Measurements from ENCODE around the gene RAB22A.

The RAB22A gene

GRCh38 chr20:58321205-58321604, 11.7 kb downstream of the RAB22A start:
- Mint-ChIP-seq H3K9me3 (no peaks in the 10 kb centered on the region), H3K36me3 (peaks cover 28% of the 10 kb centered on the region), H3K4me1 (peaks cover 40% of the 10 kb centered on the region), H3K4me3 (no peak overlapping the region), H3K27me3 (no peaks in the 10 kb centered on the region), H3K27ac (no peak overlapping the region)
- no peak for ATAC-seq

DNA sequence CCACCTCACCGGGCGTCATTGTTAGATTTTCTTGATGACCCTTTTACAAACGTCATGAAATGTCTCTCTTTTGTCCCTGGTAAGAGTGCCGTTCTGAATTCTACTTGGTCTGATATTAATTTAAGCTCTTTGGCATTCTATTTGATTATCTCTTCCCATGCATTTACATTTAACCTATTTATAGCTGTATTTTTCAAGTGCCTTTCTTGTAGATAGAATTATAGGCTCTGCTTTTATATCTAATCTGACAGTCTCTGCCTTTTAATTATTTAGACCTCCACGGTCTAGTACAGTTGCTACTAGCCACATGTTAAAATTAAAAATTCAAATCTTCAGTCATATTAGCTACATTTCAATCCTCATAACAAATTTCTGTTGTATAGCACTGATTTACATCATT, 12.6 kb downstream of the RAB22A start:
- H3K9me3 Mint-ChIP-seq = no peaks in the 10 kb centered on the region
- no peak overlapping the region for H3K27ac Mint-ChIP-seq
- no peak overlapping the region for H3K4me3 Mint-ChIP-seq
- H3K27me3 Mint-ChIP-seq = no peaks in the 10 kb centered on the region
- H3K4me1 Mint-ChIP-seq = peaks cover 48% of the 10 kb centered on the region
- ATAC-seq = no peak
- peaks cover 19% of the 10 kb centered on the region for H3K36me3 Mint-ChIP-seq

- Mint-ChIP-seq H3K4me3 (no peak overlapping the region), H3K4me1 (peaks cover 64% of the 10 kb centered on the region), H3K27ac (no peak overlapping the region), H3K36me3 (peaks cover 10% of the 10 kb centered on the region), H3K27me3 (no peaks in the 10 kb centered on the region), H3K9me3 (no peaks in the 10 kb centered on the region)
- ATAC-seq = no peak
Measured at GRCh38 chr20:58325912-58326311, 16.4 kb downstream of the RAB22A start.

GRCh38 chr20:58327211-58327610, 17.7 kb downstream of the RAB22A start:
- no peak overlapping the region for H3K4me3 Mint-ChIP-seq
- peaks cover 22% of the 10 kb centered on the region for H3K36me3 Mint-ChIP-seq
- no peak overlapping the region for H3K27ac Mint-ChIP-seq
- ATAC-seq = no peak
- no peaks in the 10 kb centered on the region for H3K9me3 Mint-ChIP-seq
- peaks cover 72% of the 10 kb centered on the region for H3K4me1 Mint-ChIP-seq
- H3K27me3 Mint-ChIP-seq = no peaks in the 10 kb centered on the region

GRCh38 chr20:58328836-58329235, 19.3 kb downstream of the RAB22A start:
- Mint-ChIP-seq H3K27me3 (no peaks in the 10 kb centered on the region), H3K4me1 (peaks cover 68% of the 10 kb centered on the region), H3K27ac (no peak overlapping the region), H3K4me3 (no peak overlapping the region), H3K9me3 (no peaks in the 10 kb centered on the region), H3K36me3 (peaks cover 28% of the 10 kb centered on the region)
- ATAC-seq = no peak

GRCh38 chr20:58329711-58330110, 20.2 kb downstream of the RAB22A start:
- Mint-ChIP-seq H3K27ac (no peak overlapping the region), H3K4me3 (no peak overlapping the region), H3K27me3 (no peaks in the 10 kb centered on the region), H3K4me1 (peaks cover 62% of the 10 kb centered on the region), H3K36me3 (peaks cover 28% of the 10 kb centered on the region), H3K9me3 (no peaks in the 10 kb centered on the region)
- ATAC-seq = no peak

DNA sequence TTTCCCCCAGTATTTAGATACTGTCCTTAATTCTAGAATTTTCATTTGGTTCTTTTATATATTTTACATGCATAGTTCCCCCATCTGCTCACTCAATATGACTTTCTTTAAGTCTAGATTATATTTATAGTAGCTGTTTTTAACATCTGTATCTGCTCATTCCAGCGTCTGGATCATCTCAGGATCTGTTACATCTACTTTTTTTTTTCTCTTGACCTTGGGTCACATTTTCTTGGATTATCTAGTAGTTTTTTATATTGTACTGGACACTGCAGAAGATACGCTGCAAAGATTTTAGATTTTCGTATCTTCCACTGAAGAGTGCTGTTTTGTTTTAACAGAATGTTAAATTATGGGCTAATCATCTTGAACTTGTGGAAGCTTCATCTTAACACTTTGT, 20.7 kb downstream of the RAB22A start:
- no peak for ATAC-seq
- no peaks in the 10 kb centered on the region for H3K9me3 Mint-ChIP-seq
- H3K27me3 Mint-ChIP-seq = no peaks in the 10 kb centered on the region
- H3K4me1 Mint-ChIP-seq = peaks cover 62% of the 10 kb centered on the region
- H3K36me3 Mint-ChIP-seq = peaks cover 28% of the 10 kb centered on the region
- no peak overlapping the region for H3K4me3 Mint-ChIP-seq
- no peak overlapping the region for H3K27ac Mint-ChIP-seq

GRCh38 chr20:58330687-58331086, 21.2 kb downstream of the RAB22A start:
- Mint-ChIP-seq H3K27ac (no peak overlapping the region), H3K27me3 (no peaks in the 10 kb centered on the region), H3K4me1 (peaks cover 59% of the 10 kb centered on the region), H3K36me3 (peaks cover 30% of the 10 kb centered on the region), H3K4me3 (no peak overlapping the region), H3K9me3 (no peaks in the 10 kb centered on the region)
- no peak for ATAC-seq

DNA sequence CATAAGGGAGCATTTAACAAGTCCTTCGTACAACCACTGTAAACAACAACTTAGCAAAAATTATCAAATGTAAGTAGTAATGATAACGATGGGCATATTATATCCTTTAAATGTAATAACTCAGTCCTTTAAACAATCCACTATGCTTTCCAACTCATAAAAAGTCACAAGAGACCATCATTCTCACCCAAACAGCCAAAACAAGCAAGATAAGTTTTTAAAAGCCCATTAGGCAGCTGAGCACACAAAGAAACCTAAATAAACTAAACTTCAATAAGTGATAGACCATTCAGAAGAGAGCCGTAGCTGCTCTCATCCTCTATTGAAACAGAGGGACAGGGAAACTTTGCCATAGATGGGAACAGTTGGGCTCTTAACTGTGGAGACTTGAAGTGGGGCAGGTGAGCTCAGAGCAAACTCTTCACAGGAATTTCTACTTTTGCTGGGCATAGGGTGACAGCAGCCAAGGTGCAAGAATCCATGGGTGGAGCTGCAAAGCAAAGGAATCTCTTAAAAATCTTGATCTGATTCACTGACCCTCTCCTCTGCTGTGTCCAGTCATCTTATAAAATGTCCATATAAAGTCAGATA, 22.5 kb downstream of the RAB22A start:
- Mint-ChIP-seq H3K4me3 (no peak overlapping the region), H3K9me3 (no peaks in the 10 kb centered on the region), H3K27me3 (no peaks in the 10 kb centered on the region), H3K36me3 (peaks cover 40% of the 10 kb centered on the region), H3K27ac (peak overlapping the region; percentile 53), H3K4me1 (peaks cover 49% of the 10 kb centered on the region)
- no peak for ATAC-seq

DNA sequence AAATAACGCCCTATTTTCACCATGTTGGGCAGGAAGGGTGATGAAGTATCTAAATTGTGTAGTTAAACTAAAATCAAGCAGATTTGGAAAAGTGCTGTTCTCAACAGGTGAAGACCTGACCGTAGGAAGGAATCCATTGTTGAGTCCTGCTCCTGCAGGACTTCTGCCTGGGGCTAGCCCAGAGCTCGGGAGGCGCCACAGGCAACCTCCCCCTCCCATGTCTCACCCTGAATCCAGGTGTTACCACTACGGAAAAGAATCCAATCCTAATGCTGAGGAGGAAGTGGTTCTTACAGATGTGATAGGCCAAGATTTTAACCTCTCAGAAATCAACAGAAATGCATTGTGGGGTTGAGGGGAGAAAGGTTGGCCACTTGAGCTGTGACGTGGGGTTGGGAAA, 30.2 kb downstream of the RAB22A start:
- no peak for ATAC-seq
- Mint-ChIP-seq H3K27me3 (no peaks in the 10 kb centered on the region), H3K4me1 (peaks cover 34% of the 10 kb centered on the region), H3K4me3 (no peak overlapping the region), H3K36me3 (peaks cover 42% of the 10 kb centered on the region), H3K9me3 (no peaks in the 10 kb centered on the region), H3K27ac (no peak overlapping the region)

GRCh38 chr20:58340151-58340550, 30.6 kb downstream of the RAB22A start:
- Mint-ChIP-seq H3K4me1 (peaks cover 34% of the 10 kb centered on the region), H3K27me3 (no peaks in the 10 kb centered on the region), H3K4me3 (no peak overlapping the region), H3K9me3 (no peaks in the 10 kb centered on the region), H3K36me3 (peaks cover 46% of the 10 kb centered on the region), H3K27ac (no peak overlapping the region)
- ATAC-seq = no peak

DNA sequence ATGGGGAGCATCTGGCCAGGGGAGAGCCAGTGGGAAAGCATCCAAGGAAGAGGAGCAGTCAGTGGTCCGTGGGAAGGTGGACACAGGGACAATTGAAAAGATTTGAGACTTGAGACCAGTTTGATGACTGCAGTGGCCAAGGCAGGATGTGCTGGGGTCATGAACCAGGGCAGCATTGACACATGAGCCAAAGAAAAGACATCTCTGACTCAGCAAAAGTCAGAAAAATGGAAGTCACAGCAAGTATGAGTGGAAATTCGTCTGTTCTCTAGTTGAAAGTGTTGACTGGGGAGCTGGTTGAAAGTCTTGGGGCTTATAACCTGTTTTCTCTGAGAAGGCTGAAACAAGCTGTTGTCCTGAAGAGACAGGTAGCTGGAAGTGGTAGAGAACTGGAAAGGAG, 31.3 kb downstream of the RAB22A start:
- peaks cover 34% of the 10 kb centered on the region for H3K4me1 Mint-ChIP-seq
- no peaks in the 10 kb centered on the region for H3K9me3 Mint-ChIP-seq
- H3K36me3 Mint-ChIP-seq = peaks cover 49% of the 10 kb centered on the region
- no peak for ATAC-seq
- no peak overlapping the region for H3K4me3 Mint-ChIP-seq
- H3K27me3 Mint-ChIP-seq = no peaks in the 10 kb centered on the region
- no peak overlapping the region for H3K27ac Mint-ChIP-seq

- Mint-ChIP-seq H3K9me3 (no peaks in the 10 kb centered on the region), H3K27me3 (no peaks in the 10 kb centered on the region), H3K4me1 (peaks cover 35% of the 10 kb centered on the region), H3K27ac (no peak overlapping the region), H3K4me3 (no peak overlapping the region), H3K36me3 (peaks cover 54% of the 10 kb centered on the region)
- ATAC-seq = no peak
Measured at GRCh38 chr20:58342104-58342945, 32.8 kb downstream of the RAB22A start.

DNA sequence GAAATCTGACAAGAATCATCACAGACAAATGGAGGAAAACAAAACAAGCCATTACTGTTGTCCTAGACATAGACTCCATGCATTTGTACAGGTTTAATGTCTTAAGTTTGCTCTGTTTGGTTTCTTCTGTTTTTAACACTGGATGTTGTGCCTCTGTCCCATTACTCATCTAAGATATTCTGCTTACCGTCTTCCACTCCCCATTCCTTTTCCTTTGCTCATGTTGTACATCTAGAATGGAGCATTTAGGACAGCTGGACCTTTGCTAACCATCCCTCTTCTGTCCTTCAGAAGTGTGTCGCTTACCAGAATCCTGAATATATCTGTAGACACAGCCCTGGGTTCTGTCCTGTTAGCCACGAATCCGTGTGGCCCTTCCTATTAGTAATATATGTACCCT, 35.2 kb downstream of the RAB22A start:
- no peaks in the 10 kb centered on the region for H3K27me3 Mint-ChIP-seq
- H3K36me3 Mint-ChIP-seq = peaks cover 54% of the 10 kb centered on the region
- no peak overlapping the region for H3K27ac Mint-ChIP-seq
- no peaks in the 10 kb centered on the region for H3K9me3 Mint-ChIP-seq
- no peak overlapping the region for H3K4me3 Mint-ChIP-seq
- peaks cover 21% of the 10 kb centered on the region for H3K4me1 Mint-ChIP-seq
- ATAC-seq = no peak

DNA sequence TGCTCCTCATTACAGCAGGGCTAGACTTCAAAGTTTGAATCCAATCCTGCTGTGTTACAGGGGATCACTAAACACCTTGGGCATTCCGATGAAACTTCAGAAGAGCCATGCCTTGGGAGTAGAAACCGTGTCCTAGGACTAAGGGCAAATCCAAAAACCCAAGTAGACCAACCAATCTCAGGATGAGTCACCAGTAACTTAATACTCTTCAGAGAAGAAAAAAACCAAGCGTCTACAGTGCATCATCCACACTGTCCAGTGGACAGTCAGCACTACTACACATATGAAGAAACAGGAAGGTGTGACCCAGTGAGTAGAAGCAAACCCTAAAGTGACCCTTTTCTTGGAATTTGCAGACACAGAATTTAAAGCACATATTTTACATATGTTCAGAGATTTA, 40.1 kb downstream of the RAB22A start:
- Mint-ChIP-seq H3K9me3 (no peaks in the 10 kb centered on the region), H3K36me3 (peaks cover 50% of the 10 kb centered on the region), H3K4me3 (no peak overlapping the region), H3K27ac (no peak overlapping the region), H3K4me1 (peaks cover 7% of the 10 kb centered on the region), H3K27me3 (no peaks in the 10 kb centered on the region)
- ATAC-seq = no peak

GRCh38 chr20:58352468-58352867, 43.0 kb downstream of the RAB22A start:
- Mint-ChIP-seq H3K4me1 (no peaks in the 10 kb centered on the region), H3K4me3 (no peak overlapping the region), H3K27ac (no peak overlapping the region), H3K36me3 (peaks cover 37% of the 10 kb centered on the region), H3K9me3 (no peaks in the 10 kb centered on the region), H3K27me3 (no peaks in the 10 kb centered on the region)
- no peak for ATAC-seq
